SK-N-SH (cell line): ENCODE results near the gene CLASP2. TPM values are rescaled to one million over a fixed set of nuclear protein-coding genes. Genes with fewer than 3 reads are reported as not detected.

Experiments
- CTCF ChIA-PET: fragments of 300-600, 350-600 bp; formaldehyde crosslinking; extraction: SDS; loops from one replicate; lab custom pipeline; 2021; lab: Yijun Ruan, JAX
- POLR2A ChIA-PET: fragments of 350-600 bp; sonication (Branson Sonifier 250); formaldehyde crosslinking; extraction: SDS; loops from one replicate; lab custom pipeline; 2020; ENCODE audit warnings: antibody characterized with exemption, inconsistent platforms; lab: Yijun Ruan, JAX
- DNase-seq: peaks from one replicate; pipeline ENCODE4 v3.0.0; 2012
- H2AFZ ChIP-seq: fragments of 200-600 bp; sonication (generic); 2 replicates; pipeline ENCODE4 v1.8.1; 2016; ENCODE audit warnings: antibody characterized with exemption, mild to moderate bottlenecking, low read depth
- H3F3A ChIP-seq: fragments of 200-600 bp; sonication (generic); replicated peaks from 2 replicates; pipeline ENCODE3; 2016; ENCODE audit warnings: antibody characterized with exemption, mild to moderate bottlenecking; ENCODE audit not compliant: insufficient read depth
- H3K27ac ChIP-seq, 2 experiments: fragments of 200-500 bp in 1 of 2; fragments of 200-600 bp in 1 of 2; sonication (Bioruptor generic) in 1 of 2; sonication (generic), shearing (Covaris generic) in 1 of 2; 2 replicates each; pipeline versions ENCODE4 v1.5.1 to v1.6.1; 2014 to 2016; ENCODE audit warnings: low read depth in 2 of 2, inconsistent platforms in 1 of 2, low read length in 1 of 2, mild to moderate bottlenecking in 1 of 2, mixed read lengths in 1 of 2
- H3K27me3 ChIP-seq: fragments of 200-600 bp; sonication (generic), shearing (Covaris generic); 2 replicates; pipeline ENCODE4 v1.6.1; 2016; ENCODE audit warnings: mixed run types; ENCODE audit not compliant: insufficient read depth
- H3K36me3 ChIP-seq, 2 experiments: fragments of 200-500 bp in 1 of 2; fragments of 200-600 bp in 1 of 2; sonication (Bioruptor generic) in 1 of 2; sonication (generic) in 1 of 2; replicated peaks in 1 of 2; 2 replicates each; pipeline versions ENCODE3 to v1.5.1; 2014 to 2016; ENCODE audit warnings: low read length in 1 of 2, mild to moderate bottlenecking in 1 of 2; ENCODE audit not compliant: insufficient read depth in 2 of 2, control insufficient read depth in 1 of 2
- H3K4me1 ChIP-seq, 2 experiments: fragments of 200-500 bp in 1 of 2; fragments of 200-600 bp in 1 of 2; sonication (Bioruptor generic) in 1 of 2; sonication (generic), shearing (Covaris generic) in 1 of 2; 2 replicates each; pipeline versions ENCODE4 v1.5.1 to v1.6.1; 2014 to 2016; ENCODE audit warnings: low read depth in 1 of 2, low read length in 1 of 2, mixed run types in 1 of 2; ENCODE audit not compliant: insufficient read depth in 2 of 2, control insufficient read depth in 1 of 2
- H3K4me2 ChIP-seq: fragments of 200-600 bp; sonication (generic), shearing (Covaris generic); 2 replicates; pipeline ENCODE4 v1.6.1; 2017; ENCODE audit warnings: mixed run types
- H3K4me3 ChIP-seq, 2 experiments: fragments of 200-500 bp in 1 of 2; fragments of 200-600 bp in 1 of 2; sonication (Bioruptor generic) in 1 of 2; sonication (generic), shearing (Covaris generic) in 1 of 2; 2 replicates each; pipeline versions ENCODE4 v1.5.1 to v1.8.1; 2014 to 2016; ENCODE audit warnings: low read depth in 2 of 2, inconsistent platforms in 1 of 2, low read length in 1 of 2, mild to moderate bottlenecking in 1 of 2, mixed read lengths in 1 of 2, moderate library complexity in 1 of 2
- H3K79me2 ChIP-seq: fragments of 200-600 bp; sonication (generic); 2 replicates; pipeline ENCODE4 v1.8.1; 2017; ENCODE audit warnings: mild to moderate bottlenecking; ENCODE audit not compliant: insufficient read depth
- H3K9ac ChIP-seq: fragments of 200-600 bp; sonication (generic); 2 replicates; pipeline ENCODE4 v1.6.1; 2017; ENCODE audit warnings: mixed run types
- H3K9me2 ChIP-seq: fragments of 200-600 bp; sonication (generic); 2 replicates; pipeline ENCODE4 v1.6.1; 2017; ENCODE audit warnings: mixed run types
- H3K9me3 ChIP-seq: fragments of 200-600 bp; sonication (generic); 2 replicates; pipeline ENCODE4 v1.6.1; 2017; ENCODE audit warnings: mixed run types, mild to moderate bottlenecking, moderate library complexity
- H4K20me1 ChIP-seq: fragments of 200-600 bp; sonication (generic); 2 replicates; pipeline ENCODE4 v1.6.1; 2017; ENCODE audit warnings: mild to moderate bottlenecking, mixed run types; ENCODE audit not compliant: insufficient read depth
- CHD2 ChIP-seq: fragments of 150-350 bp; IDR thresholded peaks from 2 replicates; pipeline ENCODE4 v1.6.1; 2018; ENCODE audit warnings: low read length; ENCODE audit not compliant: partially characterized antibody
- EP300 ChIP-seq, 2 experiments: IDR thresholded peaks; 2 replicates each; pipeline versions ENCODE4 v1.4.0 to v1.6.1; 2012; ENCODE audit warnings: borderline replicate concordance in 1 of 2, low read depth in 1 of 2, low read length in 1 of 2
- FOSL2 ChIP-seq: IDR thresholded peaks from 2 replicates; pipeline ENCODE4 v1.4.0; 2012; ENCODE audit warnings: low read depth, mild to moderate bottlenecking, moderate library complexity, borderline replicate concordance
- FOXM1 ChIP-seq: IDR thresholded peaks from 2 replicates; pipeline ENCODE4 v1.4.0; 2012; ENCODE audit warnings: low read depth, mild to moderate bottlenecking
- NRF1 ChIP-seq: IDR thresholded peaks from 2 replicates; pipeline ENCODE4 v1.6.1; 2012; ENCODE audit warnings: low read depth, mild to moderate bottlenecking, low read length
- RFX5 ChIP-seq: IDR thresholded peaks from 2 replicates; pipeline ENCODE4 v1.6.1; 2012; ENCODE audit warnings: mild to moderate bottlenecking, improper control_type of control experiment, low read length
- RXRA ChIP-seq: IDR thresholded peaks from 2 replicates; pipeline ENCODE4 v1.4.0; 2012; ENCODE audit warnings: low read depth, mild to moderate bottlenecking, borderline replicate concordance
- SMC3 ChIP-seq: IDR thresholded peaks from 2 replicates; pipeline ENCODE4 v1.6.1; 2012; ENCODE audit warnings: low read depth, low read length, improper control_type of control experiment
- TAF1 ChIP-seq: IDR thresholded peaks from 2 replicates; pipeline ENCODE4 v1.6.1; 2012; ENCODE audit warnings: low read depth, mild to moderate bottlenecking, low read length, moderate library complexity, borderline replicate concordance
- TEAD4 ChIP-seq: IDR thresholded peaks from 2 replicates; pipeline ENCODE4 v1.4.0; 2012; ENCODE audit warnings: mild to moderate bottlenecking, borderline replicate concordance; ENCODE audit not compliant: insufficient read depth
- WGBS: methylation state at CpG from one replicate; pipeline ENCODE4 v1.1.6; 2017; ENCODE audit warnings: low lambda C conversion rate; 5-methylcytosine and 5-hydroxymethylcytosine counted together
- polyA plus RNA-seq, 3 experiments: library from polyadenylated mRNA; depleted of rRNA; stranded (reverse); fragments of >200 nt; gene quantifications; 2 replicates each; pipeline ENCODE4 v1.2.3, GENCODE V29; 2012
- TF ChIP-seq, protein P1 (sequence below): IDR thresholded peaks from 2 replicates; pipeline ENCODE4 v1.4.0; 2012; ENCODE audit warnings: low read depth
- TF ChIP-seq, protein P2 (sequence below): fragments of 150-350 bp; IDR thresholded peaks from 2 replicates; pipeline ENCODE4 v1.6.1; 2016; ENCODE audit warnings: mild to moderate bottlenecking, low read depth, low read length
- TF ChIP-seq, protein P3 (sequence below): IDR thresholded peaks from 2 replicates; pipeline ENCODE4 v1.6.1; 2012; ENCODE audit warnings: mild to moderate bottlenecking, low read depth, low read length, moderate library complexity
- TF ChIP-seq, protein P4 (sequence below): fragments of 150-350 bp; IDR thresholded peaks from 2 replicates; pipeline ENCODE4 v1.6.1; 2017; ENCODE audit warnings: antibody characterized with exemption, low read length, low read depth, borderline replicate concordance
- TF ChIP-seq, protein P5 (sequence below): IDR thresholded peaks from 2 replicates; pipeline ENCODE4; 2012

The CLASP2 gene
- polyA plus RNA-seq, 1 of the 3 experiments (the other 2 are of a cell fraction) = 13.2 TPM

DNA sequence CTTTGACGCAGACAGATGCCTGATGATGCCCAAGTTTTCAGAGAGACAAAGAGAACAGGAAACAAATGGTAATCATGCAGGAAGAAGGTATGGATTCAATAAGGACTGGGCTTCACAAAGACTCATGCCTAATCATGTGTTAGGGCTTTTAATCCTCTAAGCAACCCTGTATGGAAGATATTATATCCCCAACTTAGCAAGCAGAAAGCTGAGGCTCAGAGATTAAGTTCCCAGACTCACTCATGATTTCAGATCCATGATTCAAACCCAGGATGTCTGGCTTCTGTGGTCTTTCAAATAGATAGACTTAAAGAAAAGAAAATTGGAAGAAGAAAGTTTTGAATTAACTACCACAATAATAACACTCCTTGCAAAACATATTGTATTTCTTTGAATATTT lies 4.1 kb upstream of the CLASP2 start:
- Histone ChIP-seq H3K9ac (peak overlapping the region; percentile 23; the same call in 1 of the 2 replicates), H3F3A (peaks cover 15% of the 10 kb centered on the region), H3K27ac (peak overlapping the region; percentile 53 to 79; a peak in 3 of 4 replicates), H3K9me2 (no peaks in the 10 kb centered on the region), H3K27me3 (no peaks in the 10 kb centered on the region), H3K79me2 (peaks cover 4% of the 10 kb centered on the region; the same call in 1 of the 2 replicates), H3K9me3 (no peaks in the 10 kb centered on the region), H3K4me3 (no peak overlapping the region), H3K36me3 (no peaks in the 10 kb centered on the region), H3K4me2 (peak overlapping the region; percentile 28; the same call in 1 of the 2 replicates), H4K20me1 (no peaks in the 10 kb centered on the region), H3K4me1 (peaks cover 2 to 5% of the 10 kb centered on the region in 2 experiments; a peak in 3 of 4 replicates), H2AFZ (peak overlapping the region; percentile 91)
- 100% methylated on average over 1 of the region's 1 CpG for WGBS
- no peak for DNase-seq
- ChIA-PET POLR2A (no interaction called here), CTCF (interaction anchor here (2.3 kb wide), 1 partner anchor 349 kb away, joined by 6 read pairs; no protein-coding TSS in a partner anchor)
- TF ChIP-seq NRF1 = no peak
- no peak for TF ChIP-seq FOSL2

DNA sequence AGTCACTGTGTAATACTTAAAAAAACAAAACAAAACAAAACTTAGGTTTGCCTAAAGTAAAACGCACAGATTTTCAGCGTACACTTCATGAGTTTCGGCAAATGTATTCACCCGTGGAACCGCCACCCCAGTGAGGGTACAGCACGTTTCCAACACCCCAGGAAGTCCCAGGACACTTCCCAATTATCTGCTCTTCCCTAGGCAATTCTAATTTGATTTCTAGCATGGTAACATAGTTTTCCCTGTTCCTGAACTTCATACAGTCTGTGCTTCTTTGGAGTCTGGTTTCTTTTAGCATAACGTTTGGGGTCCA lies 497 bp upstream of the CLASP2 start:
- 7% methylated on average over 7 of the region's 7 CpGs for WGBS
- ChIA-PET CTCF (interaction anchor here (1.4 to 3.0 kb wide), 2 partner anchors 68 to 69 kb away, joined by 7 to 9 read pairs; no protein-coding TSS in a partner anchor), POLR2A (no interaction called here)
- peak overlapping the region; percentile 85 to 92 for H3K4me3 ChIP-seq
- peaks cover 8 to 11% of the 10 kb centered on the region in 2 experiments; a peak in 3 of 4 replicates for H3K4me1 ChIP-seq
- TF ChIP-seq TEAD4 = no peak
- TF ChIP-seq, protein P1, sequence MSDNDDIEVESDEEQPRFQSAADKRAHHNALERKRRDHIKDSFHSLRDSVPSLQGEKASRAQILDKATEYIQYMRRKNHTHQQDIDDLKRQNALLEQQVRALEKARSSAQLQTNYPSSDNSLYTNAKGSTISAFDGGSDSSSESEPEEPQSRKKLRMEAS = no peak
- no peak for TF ChIP-seq SMC3
- TF ChIP-seq FOSL2 = no peak
- TF ChIP-seq, protein P2, sequence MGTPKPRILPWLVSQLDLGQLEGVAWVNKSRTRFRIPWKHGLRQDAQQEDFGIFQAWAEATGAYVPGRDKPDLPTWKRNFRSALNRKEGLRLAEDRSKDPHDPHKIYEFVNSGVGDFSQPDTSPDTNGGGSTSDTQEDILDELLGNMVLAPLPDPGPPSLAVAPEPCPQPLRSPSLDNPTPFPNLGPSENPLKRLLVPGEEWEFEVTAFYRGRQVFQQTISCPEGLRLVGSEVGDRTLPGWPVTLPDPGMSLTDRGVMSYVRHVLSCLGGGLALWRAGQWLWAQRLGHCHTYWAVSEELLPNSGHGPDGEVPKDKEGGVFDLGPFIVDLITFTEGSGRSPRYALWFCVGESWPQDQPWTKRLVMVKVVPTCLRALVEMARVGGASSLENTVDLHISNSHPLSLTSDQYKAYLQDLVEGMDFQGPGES = no peak
- TF ChIP-seq, protein P3, sequence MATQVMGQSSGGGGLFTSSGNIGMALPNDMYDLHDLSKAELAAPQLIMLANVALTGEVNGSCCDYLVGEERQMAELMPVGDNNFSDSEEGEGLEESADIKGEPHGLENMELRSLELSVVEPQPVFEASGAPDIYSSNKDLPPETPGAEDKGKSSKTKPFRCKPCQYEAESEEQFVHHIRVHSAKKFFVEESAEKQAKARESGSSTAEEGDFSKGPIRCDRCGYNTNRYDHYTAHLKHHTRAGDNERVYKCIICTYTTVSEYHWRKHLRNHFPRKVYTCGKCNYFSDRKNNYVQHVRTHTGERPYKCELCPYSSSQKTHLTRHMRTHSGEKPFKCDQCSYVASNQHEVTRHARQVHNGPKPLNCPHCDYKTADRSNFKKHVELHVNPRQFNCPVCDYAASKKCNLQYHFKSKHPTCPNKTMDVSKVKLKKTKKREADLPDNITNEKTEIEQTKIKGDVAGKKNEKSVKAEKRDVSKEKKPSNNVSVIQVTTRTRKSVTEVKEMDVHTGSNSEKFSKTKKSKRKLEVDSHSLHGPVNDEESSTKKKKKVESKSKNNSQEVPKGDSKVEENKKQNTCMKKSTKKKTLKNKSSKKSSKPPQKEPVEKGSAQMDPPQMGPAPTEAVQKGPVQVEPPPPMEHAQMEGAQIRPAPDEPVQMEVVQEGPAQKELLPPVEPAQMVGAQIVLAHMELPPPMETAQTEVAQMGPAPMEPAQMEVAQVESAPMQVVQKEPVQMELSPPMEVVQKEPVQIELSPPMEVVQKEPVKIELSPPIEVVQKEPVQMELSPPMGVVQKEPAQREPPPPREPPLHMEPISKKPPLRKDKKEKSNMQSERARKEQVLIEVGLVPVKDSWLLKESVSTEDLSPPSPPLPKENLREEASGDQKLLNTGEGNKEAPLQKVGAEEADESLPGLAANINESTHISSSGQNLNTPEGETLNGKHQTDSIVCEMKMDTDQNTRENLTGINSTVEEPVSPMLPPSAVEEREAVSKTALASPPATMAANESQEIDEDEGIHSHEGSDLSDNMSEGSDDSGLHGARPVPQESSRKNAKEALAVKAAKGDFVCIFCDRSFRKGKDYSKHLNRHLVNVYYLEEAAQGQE = no peak
- TF ChIP-seq NRF1 = no peak
- no peak for TF ChIP-seq TAF1
- TF ChIP-seq FOXM1 = no peak
- TF ChIP-seq RXRA = no peak
- TF ChIP-seq CHD2 = no peak
- TF ChIP-seq, protein P4, sequence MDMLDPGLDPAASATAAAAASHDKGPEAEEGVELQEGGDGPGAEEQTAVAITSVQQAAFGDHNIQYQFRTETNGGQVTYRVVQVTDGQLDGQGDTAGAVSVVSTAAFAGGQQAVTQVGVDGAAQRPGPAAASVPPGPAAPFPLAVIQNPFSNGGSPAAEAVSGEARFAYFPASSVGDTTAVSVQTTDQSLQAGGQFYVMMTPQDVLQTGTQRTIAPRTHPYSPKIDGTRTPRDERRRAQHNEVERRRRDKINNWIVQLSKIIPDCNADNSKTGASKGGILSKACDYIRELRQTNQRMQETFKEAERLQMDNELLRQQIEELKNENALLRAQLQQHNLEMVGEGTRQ = no peak
- TF ChIP-seq, protein P5, sequence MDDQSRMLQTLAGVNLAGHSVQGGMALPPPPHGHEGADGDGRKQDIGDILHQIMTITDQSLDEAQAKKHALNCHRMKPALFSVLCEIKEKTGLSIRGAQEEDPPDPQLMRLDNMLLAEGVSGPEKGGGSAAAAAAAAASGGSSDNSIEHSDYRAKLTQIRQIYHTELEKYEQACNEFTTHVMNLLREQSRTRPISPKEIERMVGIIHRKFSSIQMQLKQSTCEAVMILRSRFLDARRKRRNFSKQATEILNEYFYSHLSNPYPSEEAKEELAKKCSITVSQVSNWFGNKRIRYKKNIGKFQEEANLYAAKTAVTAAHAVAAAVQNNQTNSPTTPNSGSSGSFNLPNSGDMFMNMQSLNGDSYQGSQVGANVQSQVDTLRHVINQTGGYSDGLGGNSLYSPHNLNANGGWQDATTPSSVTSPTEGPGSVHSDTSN = no peak
- no peak for TF ChIP-seq RFX5
- no peak for TF ChIP-seq EP300 (IDR thresholded peaks at IDR 0.05; ENCODE audit: borderline replicate concordance in 1 of 2, low read depth in 1 of 2, low read length in 1 of 2)
- H3K27me3 ChIP-seq = no peaks in the 10 kb centered on the region
- H3K27ac ChIP-seq = peak overlapping the region; percentile 67 to 82
- peaks cover 15% of the 10 kb centered on the region for H3F3A ChIP-seq
- no peaks in the 10 kb centered on the region for H3K9me3 ChIP-seq
- peaks cover 41% of the 10 kb centered on the region for H3K79me2 ChIP-seq
- H3K4me2 ChIP-seq = peak overlapping the region; percentile 92
- peak overlapping the region; percentile 82 for H3K9ac ChIP-seq
- no peaks in the 10 kb centered on the region for H3K36me3 ChIP-seq
- H3K9me2 ChIP-seq = no peaks in the 10 kb centered on the region
- H2AFZ ChIP-seq = peak overlapping the region; percentile 97
- DNase-seq = no peak
- H4K20me1 ChIP-seq = no peaks in the 10 kb centered on the region
